HG03342 (cell line): ENCODE results near the gene TMEM151B.

Experiments used
- ATAC-seq: cut with Tn5 transposase; IDR thresholded peaks from one replicate; pipeline ENCODE4 v1.9.1; 2021; ENCODE audit warnings: mild to moderate bottlenecking, moderate library complexity; ENCODE audit not compliant: unreplicated experiment

TMEM151B gene

DNA sequence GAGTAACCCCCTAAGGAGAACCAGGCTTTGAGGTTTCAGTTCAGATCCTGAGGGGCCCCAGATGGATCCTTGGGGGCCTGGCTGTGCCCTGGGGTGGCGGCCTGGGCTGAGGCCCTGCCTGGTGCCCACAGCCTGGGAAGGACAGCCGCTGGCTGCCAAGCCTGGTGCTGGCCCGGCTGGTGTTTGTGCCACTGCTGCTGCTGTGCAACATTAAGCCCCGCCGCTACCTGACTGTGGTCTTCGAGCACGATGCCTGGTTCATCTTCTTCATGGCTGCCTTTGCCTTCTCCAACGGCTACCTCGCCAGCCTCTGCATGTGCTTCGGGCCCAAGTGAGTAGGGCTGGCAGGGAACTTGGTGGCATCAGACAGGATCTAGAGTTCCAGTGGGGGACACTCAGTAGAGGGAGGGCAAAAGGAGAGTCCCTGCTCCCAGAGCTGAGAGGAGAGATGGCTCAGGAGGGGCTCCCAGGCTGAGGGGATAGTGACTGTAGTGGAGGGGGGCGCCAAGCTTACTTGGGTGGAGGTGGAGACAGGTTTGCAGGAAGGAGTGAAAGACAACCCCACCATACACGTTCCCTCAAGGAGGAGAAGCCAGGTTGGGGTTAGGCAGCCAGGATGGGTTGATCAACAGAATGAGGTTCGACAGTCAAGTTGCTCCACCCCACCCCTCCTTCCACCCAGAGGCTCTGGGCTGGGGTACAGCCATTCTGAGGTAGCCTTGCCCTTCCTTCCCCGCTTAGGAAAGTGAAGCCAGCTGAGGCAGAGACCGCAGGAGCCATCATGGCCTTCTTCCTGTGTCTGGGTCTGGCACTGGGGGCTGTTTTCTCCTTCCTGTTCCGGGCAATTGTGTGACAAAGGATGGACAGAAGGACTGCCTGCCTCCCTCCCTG lies 37.3 kb upstream of the TMEM151B start:
- no peak for ATAC-seq

DNA sequence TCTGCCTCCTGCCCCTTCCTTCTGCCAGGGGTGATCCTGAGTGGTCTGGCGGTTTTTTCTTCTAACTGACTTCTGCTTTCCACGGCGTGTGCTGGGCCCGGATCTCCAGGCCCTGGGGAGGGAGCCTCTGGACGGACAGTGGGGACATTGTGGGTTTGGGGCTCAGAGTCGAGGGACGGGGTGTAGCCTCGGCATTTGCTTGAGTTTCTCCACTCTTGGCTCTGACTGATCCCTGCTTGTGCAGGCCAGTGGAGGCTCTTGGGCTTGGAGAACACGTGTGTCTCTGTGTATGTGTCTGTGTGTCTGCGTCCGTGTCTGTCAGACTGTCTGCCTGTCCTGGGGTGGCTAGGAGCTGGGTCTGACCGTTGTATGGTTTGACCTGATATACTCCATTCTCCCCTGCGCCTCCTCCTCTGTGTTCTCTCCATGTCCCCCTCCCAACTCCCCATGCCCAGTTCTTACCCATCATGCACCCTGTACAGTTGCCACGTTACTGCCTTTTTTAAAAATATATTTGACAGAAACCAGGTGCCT lies 36.6 kb upstream of the TMEM151B start:
- ATAC-seq: no peak

DNA sequence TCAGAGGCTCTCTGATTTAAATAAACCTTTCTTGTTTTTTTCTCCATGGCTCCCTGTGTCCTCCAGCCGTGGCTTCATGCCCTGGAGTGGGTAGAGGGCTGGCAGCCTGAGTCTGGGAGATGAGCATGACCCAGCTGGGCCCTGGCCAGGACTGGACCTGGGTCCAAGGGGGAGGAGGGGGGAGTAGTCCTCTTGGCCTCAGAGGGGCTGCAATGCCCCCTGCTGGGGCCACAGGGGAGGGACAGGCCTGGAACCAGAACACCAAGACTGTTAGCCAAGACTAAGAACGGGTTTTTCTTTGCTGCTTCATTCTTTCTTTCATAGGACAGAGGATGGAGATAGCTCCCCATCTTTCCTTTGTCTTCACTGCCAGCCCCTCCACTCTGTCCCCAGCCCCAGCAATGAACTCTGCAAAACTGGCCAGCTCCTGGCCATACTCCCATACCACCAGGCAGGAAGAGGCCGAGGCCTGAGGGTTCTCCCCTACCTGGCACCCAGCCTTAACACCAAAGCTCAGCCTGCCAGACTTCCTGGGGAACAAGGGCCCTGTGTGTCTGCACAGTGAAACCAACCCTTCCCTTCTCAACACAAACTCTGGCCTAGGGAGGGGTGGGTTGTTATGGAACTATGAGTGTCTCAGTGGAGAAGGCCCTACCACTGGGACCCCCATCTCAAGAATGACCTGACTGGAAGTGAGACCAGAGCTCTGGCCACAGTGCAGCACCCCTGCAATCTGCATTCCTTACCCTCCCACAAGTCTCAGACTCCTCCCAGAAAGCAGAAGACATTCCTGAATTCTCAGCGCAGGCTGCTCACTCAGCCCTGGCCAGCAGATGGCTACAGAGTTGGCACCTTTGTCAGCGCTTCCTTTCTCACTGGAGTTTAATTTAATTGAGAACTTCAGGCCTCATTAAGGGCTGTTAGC lies 35.9 kb upstream of the TMEM151B start:
- ATAC-seq: no peak

DNA sequence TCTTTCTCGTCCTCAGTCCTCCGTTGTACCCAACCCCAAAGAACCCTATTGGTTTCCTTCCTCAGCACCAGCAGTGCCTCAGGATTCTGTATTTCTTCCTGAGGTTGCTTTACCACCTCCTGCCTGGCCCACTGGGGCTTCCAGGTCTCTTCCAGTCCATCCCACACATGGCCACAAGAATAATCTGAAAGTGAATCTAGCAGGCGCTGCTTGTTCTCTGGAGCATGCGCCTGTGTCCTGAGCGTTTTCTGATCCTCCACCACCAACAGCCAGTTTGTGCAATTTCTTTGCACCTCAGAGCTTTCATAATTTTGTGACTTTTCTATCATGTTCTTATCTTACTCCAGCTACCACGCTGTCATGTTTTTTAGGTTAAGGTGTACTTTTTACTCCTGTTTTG lies 35.0 kb upstream of the TMEM151B start:
- ATAC-seq: no peak

DNA sequence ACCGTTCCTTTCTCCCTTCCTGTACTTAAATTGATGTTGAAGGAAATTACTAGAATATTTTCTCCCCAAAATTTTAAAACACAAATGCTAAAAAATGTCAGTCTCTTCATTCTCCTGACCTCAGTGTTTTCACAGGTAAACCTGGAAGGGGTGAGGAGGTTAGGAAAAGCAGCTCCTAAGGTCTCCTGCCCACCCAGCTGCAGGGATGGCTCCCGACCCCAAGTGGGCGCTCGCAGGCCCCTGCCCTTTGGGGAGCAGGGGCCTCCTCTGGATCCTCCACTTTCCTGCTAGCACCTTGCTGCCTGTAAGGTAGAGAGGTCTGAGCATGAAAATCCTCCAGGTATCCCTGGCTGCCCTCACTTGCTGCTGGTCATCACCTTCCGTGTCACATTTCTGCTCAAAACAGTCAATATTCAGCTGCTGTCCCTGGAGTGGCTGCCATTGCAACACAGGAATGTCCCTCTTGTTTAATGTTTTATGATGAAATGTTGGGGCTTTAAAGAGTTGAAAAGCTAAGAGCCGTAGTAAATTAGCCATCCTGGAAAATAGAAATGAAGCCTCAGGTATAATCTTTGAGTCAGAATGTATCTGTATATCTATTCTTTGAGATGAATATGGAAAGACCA lies 34.2 kb upstream of the TMEM151B start:
- ATAC-seq: no peak

DNA sequence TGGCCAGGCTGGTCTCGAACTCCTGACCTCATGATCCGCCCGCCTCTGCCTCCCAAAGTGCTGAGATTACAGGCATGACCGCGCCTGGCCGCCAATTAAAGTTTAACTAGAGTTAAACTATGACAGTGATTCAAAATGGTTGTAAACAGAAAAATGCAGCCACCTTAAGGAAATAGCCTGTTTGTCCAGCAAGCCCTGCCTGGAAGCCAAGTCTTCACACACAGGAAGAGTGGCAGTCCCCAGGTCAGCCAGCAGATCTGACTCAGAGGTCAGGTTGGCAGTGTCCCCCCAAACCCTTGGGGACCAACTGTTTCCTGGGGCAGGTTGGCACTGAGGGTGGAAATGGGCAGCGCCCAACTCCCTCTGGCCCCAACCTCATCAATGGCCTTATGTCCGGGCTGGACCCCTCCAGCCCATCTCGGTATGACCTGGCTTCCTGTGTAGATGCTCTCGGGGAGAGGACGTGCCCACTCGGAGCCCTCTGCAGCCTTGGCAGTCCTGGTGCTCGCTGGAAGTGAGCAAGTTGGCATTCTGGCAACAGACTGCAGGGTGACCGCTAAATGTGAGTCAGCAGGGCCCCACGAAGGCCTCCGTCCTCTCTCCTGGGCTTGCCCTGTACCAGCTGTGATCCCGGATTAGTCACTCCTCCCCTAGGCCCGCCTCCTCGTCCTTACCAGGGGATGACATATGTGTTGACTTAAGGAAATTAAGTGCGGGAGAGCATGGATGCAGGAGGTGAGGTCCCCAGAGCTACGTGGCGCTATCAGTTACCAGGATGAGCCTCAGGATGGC lies 33.0 kb upstream of the TMEM151B start:
- ATAC-seq: peak; percentile 61

DNA sequence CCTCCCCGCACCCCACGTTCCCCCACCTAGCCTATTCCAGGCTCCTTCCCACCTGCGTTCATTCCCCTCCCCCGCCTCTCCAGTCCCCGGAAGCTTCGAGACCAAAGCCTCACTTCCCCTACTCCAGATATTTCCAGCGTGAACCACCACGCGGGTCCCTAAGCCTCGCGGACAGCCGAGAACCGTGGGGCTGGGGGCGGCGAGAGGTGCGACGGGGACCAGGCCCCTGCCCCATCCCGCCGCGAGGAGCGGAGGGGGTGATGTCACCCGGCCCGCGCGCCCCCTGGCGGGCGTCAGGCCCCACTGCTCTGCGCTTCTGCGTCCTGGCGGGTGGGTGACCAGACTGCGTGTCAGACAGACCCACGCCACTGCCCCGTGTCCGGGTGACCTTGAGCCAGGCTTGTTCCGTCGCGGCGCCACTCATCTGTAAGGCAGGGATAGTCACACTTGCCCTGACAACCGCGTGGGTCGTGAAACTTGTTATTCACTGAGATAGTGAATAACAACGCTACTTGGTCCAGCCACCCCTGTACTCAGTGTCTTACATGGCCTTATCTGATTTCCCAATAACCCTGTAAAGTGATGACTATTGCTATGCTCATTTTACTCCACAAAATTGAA lies 32.3 kb upstream of the TMEM151B start:
- ATAC-seq: peak; percentile 86

DNA sequence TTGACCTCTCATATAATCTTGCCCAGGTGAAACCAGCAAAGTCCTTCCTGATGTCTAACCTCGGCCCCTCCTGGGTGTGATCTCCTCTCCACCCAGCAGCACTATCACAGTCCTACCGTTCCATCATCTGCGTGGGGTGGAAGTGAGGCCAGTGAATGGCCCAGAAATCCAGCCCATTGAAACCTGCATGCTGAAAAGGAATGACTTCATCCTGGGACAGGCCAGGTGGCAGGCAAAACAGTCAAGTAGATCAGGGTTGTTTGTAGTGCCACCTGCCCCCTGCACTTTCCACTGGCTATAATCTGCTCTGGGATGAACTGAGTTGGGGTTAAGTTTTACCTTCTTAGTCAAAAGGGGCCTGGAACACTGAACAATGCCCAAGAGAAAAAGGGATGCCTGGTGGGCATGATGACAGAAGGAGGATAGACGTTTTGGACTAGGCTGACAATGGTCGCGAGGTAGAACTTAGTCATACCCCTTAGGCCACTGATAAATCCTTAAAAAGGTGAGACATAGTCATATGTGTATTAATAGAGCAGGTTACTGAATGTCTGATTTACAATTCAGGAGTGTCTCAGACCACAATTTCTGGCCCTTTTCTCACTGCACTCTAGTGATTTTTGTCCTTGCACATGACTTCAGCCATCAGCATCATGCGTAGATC lies 31.4 kb upstream of the TMEM151B start:
- ATAC-seq: no peak

DNA sequence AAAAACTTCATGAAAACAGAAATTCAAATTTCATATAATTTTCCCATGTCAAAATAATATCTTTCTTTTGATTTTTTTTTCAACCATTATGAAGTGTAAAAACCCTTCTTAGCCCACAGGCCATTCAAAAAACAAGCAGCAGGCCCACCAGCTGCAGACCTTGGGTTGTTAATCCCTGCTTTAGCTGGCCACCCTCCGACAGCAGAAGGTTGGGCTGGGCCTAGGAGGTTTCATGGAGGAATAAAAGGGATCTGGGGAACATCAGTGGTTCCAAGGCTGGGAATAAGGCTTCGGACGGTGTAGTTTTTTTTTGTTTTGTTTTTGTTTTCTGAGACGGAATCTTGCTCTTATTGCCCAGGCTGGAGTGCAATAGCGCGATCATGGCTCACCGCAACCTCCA lies 26.9 kb upstream of the TMEM151B start:
- ATAC-seq: no peak

DNA sequence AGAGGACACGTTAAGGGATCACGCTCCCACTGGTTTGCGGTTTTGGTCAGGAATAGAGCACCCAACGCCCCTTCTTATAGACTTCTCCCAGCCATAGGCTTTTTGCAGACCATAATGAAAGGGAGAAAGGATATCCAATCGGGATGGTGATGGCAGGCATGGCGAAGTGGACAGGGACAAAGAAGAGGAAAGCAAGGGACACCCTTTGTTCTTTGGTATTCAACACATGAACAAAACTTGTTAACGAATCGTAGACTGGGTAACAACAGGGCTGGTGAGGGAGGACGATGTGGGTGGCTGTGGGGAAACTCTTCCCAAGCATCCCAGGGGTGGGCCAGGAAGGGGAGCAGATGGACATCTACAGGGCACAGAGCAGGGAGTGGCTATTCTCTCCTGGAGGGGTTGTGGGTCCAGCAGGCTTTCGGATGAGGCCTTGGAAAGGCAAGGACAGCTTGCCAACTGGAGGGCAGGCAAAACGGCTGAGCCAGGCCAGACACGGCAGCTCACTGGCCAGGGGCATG lies 24.8 kb upstream of the TMEM151B start:
- ATAC-seq: no peak

DNA sequence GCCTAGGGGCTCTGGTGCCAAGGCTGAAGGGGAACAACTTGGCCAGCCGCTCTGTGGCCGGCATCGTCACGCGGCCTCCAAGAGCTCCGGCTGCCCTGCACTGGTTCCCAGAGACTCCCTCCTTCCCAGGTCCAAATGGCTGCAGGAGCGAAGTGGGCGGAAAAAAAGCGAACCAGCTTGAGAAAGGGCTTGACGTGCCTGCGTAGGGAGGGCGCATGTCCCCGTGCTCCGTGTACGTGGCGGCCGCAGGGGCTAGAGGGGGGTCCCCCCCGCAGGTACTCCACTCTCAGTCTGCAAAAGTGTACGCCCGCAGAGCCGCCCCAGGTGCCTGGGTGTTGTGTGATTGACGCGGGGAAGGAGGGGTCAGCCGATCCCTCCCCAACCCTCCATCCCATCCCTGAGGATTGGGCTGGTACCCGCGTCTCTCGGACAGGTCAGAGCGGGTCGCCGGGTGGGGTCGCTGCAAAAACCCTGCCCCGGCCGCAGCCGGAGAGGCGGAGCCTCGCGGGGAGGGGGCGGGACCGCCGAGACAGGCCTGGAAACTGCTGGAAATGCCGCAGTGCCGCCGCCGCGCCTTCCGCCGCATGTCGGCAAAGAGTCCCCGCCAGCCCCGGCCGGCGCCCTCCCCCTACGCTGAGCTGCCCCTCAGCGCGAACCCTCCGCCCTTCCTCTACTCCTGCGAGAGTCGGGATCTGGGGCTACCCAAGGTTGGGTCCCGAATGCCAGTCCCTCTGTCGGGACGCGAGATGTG lies 24.2 kb upstream of the TMEM151B start:
- ATAC-seq: peak; percentile 30

DNA sequence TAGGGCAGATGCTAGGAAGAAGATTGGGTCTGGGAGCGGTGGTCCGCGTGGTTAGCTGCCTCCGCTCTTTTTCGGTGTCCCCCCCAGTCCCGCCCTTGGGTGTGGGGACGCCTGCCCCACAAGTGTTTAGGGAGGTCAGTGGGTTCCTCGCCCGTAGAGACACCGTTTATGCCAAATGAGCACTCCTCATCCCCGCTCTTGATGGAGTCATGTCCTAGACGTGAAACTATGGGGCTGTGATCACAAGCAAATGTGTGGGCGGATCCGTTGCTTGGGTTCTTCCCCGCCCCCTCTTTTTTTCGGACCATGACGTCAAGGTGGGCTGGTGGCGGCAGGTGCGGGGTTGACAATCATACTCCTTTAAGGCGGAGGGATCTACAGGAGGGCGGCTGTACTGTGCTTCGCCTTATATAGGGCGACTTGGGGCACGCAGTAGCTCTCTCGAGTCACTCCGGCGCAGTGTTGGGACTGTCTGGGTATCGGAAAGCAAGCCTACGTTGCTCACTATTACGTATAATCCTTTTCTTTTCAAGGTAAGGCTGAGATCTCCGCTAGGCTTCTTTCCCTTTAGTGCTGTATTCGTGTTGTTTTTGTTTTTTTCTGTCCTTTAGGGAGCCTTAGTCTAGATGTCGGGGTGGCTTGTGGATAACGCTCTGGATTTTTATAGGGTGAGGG lies 23.4 kb upstream of the TMEM151B start, which contains the start of gene HSP90AB1:
Gene HSP90AB1 (plus strand): TSS at position 439 of the 675 bp plus-strand sequence. CDS start 1,529 bp downstream, outside the sequence.
- ATAC-seq: peak; percentile 73

DNA sequence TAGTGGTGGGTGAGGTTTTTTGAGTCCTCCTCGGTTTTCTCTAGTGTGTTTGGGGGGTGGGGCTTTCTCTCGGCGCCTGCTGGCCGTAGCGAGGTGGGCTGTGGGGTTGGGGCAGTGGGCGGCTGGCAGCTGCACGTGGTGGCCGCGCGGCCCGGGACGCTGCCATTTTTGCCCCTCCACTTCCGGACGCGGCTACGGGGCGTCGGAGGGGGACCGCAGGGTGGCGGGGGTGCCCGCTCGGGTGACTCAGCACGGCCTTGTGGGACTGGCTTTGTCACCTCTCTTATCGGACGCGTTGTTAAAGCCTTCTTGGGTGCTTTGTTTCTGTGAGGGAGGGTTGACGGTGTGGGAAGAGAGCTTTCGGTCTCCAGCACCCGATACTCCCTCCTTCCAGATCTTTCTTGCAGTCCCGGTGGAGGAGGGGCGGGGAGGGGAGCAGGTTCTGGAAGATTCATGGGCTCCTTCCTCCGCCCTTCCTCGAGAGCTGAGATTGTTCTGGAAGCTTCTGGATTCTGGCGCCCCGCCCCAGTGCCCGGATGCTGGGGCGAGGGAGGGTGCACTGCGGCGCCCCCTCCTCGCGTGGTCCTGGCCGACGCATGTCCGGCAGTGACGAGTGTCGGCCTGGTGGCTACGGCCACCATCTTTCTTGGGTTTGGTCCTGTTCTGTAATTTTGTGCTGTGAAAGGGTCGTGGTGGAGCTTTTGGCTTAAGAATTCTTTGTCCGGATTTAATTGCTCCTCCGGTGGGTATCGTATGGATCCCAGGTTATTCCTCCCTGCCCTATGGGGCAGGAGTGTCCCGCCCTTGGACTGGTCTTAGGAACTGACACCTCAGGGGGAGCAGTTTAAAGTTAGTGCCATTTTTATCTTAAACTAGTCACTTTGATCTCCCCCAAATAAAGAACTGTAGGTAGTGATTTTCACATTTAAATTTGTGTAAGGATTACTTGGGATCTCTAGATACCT lies 22.6 kb upstream of the TMEM151B start:
- ATAC-seq: peak; percentile 31

DNA sequence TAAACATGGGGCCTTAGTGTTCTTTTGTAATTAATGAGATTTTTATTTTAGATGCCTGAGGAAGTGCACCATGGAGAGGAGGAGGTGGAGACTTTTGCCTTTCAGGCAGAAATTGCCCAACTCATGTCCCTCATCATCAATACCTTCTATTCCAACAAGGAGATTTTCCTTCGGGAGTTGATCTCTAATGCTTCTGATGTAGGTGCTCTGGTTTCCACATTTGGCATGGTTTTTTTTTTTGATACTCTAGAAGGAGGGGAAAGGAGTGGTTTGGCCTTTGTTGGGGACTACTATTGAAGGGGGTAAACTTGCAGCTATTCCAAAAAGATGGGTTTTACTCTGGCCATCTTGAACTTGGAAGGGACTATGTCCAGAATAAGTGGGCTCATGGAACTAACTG lies 21.7 kb upstream of the TMEM151B start:
- no peak for ATAC-seq

DNA sequence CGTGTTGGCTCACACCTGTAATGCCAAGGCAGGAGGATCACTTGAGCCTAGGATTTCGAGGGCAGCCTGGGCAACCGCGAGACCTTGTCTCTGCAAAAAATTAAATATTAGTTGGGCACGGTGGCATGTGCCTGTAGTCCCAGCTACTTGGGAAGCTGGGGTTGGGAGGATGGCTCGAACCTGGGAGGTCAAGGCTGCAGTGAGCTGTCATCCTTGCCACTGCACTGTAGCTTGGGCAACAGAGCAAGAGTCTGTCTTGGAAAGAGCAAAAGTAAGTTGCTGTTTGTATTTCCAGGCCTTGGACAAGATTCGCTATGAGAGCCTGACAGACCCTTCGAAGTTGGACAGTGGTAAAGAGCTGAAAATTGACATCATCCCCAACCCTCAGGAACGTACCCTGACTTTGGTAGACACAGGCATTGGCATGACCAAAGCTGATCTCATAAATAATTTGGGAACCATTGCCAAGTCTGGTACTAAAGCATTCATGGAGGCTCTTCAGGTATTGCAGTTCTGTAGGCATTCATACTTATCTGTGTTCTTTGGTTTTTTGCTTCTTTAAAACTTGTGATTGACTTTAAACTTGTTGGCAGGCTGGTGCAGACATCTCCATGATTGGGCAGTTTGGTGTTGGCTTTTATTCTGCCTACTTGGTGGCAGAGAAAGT lies 21.0 kb upstream of the TMEM151B start:
- no peak for ATAC-seq
